Measurements from ENCODE around the gene COPS7B. TPM values are rescaled to one million over a fixed set of nuclear protein-coding genes. Genes with fewer than 3 reads are reported as not detected.

Gene COPS7B
- total RNA-seq, 2 experiments from 2014 or later: 47.1 to 50.6 TPM

DNA sequence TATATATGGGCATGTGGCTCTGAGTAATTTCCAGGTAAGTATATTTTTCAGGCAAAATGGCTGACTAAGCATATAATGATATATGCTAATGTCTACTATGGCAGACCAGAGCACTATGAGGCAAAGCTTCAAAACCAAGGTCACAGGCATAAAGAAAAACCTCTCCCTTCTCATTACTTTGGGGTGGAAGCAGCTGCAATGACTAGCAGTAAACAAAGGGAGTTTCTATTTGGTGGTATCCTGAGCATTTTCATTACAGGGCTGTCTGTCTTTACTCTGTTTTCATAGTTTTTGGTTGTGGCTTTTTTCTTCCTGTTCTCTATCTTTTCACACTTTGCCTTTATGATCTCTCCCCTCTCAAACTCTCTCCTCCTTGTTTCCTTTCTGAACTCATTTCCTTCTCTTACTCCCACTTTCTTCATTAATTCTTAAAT lies 20.7 kb upstream of the COPS7B start:
- peaks cover 17% of the 10 kb centered on the region for H3K4me1 Mint-ChIP-seq (ENCODE audit: low read depth)
- intact Hi-C loops (cut with micrococcal nuclease): no loop called here

DNA sequence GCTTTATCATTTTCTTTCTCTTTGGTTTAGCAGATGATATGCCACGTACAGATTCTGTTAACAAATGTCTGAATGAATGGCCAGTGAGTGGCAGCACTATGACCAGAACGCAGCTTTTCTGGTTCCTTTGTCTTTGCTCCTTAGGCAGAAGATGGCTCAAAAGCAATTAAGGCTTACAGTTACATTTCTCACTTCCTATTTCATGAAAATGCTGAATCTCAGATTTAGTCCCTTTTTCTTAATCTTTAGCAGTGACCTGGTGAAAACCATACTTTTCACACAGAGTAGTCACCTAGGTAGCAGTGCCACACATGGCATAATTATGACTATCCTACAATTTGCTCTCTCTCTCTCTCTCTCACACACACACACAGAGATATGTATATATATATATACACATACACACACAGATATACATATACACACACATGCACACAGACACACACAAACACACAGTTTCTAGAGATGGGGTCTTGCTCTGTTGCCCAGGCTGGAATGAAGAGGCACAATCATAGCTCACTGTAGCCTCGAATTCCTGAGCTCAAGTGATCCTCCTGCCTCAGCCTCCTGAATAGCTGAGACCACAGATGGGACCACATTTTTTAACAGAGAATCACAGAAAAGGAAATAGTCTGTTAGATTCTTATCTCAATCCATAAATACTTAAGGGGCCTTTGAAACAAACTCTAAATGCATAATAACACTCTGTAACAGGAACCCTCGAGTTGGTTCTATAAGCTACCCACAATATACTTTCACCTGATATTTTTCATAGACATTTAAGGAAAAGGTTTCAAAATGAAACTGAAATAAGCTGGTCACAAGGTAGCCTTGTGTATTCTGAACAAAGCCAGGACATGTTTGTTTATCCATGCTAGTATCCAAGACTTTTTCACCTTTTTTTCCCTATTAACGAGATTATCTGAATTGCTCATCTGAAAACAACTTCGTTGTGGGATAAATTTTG lies 16.8 kb upstream of the COPS7B start:
- Mint-ChIP-seq H3K27ac (no peak overlapping the region), H3K4me1 (ENCODE audit: low read depth) (peaks cover 17% of the 10 kb centered on the region), H3K4me3 (no peak overlapping the region), H3K36me3 (no peaks in the 10 kb centered on the region), H3K27me3 (no peaks in the 10 kb centered on the region), H3K9me3 (no peaks in the 10 kb centered on the region)
- intact Hi-C loops (cut with micrococcal nuclease): no loop called here
- ChIA-PET POLR2A (no interaction called here), CTCF (no interaction called here)
- no peak for DNase-seq

More for the DNA sequence above, 20.7 kb upstream of the COPS7B start:
- no peak for DNase-seq
- POLR2A ChIA-PET: no interaction called here
- Mint-ChIP-seq H3K9me3 (no peaks in the 10 kb centered on the region), H3K27me3 (no peaks in the 10 kb centered on the region), H3K36me3 (no peaks in the 10 kb centered on the region), H3K4me3 (no peak overlapping the region), H3K27ac (no peak overlapping the region)
- CTCF ChIA-PET: no interaction called here

DNA sequence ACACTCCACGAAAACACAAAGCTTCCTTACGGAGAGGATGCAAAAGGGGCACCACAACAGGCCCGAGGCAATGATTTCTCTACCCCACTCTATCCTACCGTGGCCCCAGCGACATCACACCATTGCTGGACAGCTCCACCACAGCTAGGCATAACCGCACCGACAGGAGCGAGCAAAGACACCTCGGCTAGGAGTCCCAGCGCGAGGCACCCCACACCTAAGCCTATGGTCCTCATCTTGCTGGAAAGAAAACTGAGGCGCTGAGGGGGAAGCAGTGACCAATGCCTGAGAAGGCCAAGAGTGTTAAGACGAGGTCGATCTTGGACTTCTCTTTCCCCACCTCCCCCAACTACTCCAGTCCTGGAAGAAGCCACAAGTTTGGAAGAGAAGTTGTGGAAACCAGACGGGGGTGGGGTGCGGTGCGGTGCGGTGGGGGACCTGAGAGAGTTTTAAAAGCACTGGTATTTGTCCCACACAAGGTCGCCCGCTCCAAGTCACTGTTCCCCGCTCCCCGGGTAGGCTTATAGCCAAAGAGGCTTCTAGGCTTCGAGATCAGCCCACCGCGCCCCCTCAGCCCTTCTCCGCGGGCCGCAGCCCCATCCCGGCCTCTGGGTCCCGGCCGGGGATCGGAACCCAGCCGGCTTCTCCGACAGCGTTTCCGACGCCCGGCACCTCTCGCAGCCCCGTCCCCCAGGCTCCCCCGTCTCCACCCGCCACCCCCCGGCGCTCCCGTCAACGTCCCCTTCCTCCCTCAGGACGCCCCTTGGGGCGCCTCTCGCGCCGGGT lies 5.9 kb upstream of the COPS7B start:
- intact Hi-C loops (cut with micrococcal nuclease): loop anchor here (5.0 to 10.0 kb wide), 3 partner anchors 103 to 774 kb away; partner anchors contain the start of genes EIF4E2 and TIGD1
- CTCF ChIA-PET: interaction anchor here (0.6 kb wide), 2 partner anchors 73 to 103 kb away, joined by 3 to 4 read pairs; no protein-coding TSS in a partner anchor
- no peaks in the 10 kb centered on the region for H3K27me3 Mint-ChIP-seq
- peaks cover 2% of the 10 kb centered on the region for H3K36me3 Mint-ChIP-seq
- peak; percentile 47 for DNase-seq
- no peaks in the 10 kb centered on the region for H3K9me3 Mint-ChIP-seq
- H3K4me3 Mint-ChIP-seq: peak overlapping the region; percentile 89
- POLR2A ChIA-PET: interaction anchor here (1.3 kb wide), 1 partner anchor 66 kb away, joined by 5 read pairs; no protein-coding TSS in a partner anchor
- no peak overlapping the region for H3K27ac Mint-ChIP-seq
- peaks cover 45% of the 10 kb centered on the region for H3K4me1 Mint-ChIP-seq (ENCODE audit: low read depth)

DNA sequence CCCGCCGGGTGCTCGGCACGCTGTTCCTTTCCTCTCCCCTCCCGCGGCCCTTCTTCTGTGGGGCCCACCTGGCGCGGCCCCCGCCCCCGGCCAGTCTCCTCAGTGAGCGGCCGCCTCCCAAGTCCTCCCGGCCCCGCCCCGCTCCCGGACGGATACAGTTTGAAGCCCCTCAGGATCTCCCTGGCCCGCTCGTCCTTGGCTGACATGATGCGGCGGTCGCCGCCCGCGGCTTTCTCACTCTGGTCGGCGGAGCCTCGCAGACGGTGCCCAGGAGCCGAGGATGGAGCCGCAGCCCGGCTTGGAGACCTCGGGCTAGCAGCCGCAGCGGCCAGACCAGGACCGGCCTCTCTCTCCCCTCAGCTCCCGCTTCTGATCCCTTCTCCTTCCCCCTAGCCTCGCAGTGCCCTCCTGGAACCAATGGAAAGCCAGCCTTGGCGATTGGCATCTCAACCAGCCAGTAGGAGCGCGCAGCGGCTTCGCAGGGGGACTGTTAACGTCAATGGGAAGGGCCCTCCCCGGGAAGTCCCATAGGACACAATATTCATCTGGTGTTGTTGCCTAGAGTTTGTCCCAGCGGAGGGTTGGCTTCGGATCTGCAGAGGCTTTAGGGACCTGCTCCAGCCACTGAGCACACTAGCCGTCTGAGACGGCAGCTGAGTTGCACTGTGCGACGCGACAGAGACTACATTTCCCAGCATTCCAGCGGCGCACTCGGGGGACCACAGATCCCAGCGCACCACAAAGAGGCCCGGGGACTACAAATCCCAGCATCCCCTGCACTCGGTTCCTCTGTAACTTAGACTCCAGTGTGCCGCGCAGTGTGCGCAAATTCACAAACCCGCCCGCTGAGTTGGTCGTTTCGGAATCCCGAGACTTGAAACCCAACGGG lies 5.1 kb upstream of the COPS7B start, which contains the start of gene PDE6D:
PDE6D (minus strand) TSS at position 374 of the 889 bp plus-strand sequence; CDS start at position 206, 168 bp downstream.
- peak; percentile 98 for DNase-seq
- H3K27me3 Mint-ChIP-seq: no peaks in the 10 kb centered on the region
- peak within 1 kb of the TSS; percentile 89 for H3K4me3 Mint-ChIP-seq
- intact Hi-C loops (cut with micrococcal nuclease): loop anchor here (1.0 to 10.0 kb wide), 7 partner anchors 69 to 774 kb away; partner anchors contain the start of genes EIF4E2, NCL, PTMA and TIGD1
- peaks cover 2% of the 10 kb centered on the region for H3K36me3 Mint-ChIP-seq
- ChIA-PET CTCF (interaction anchor here (0.6 to 1.0 kb wide), 2 partner anchors 74 to 104 kb away, joined by 3 read pairs; no protein-coding TSS in a partner anchor), POLR2A (interaction anchor here (0.6 to 1.3 kb wide), 3 partner anchors 32 to 1118 kb away, joined by 3 to 6 read pairs (median 5); no protein-coding TSS in a partner anchor)
- H3K9me3 Mint-ChIP-seq: no peaks in the 10 kb centered on the region
- peaks cover 52% of the 10 kb centered on the region for H3K4me1 Mint-ChIP-seq (ENCODE audit: low read depth)
- H3K27ac Mint-ChIP-seq: peak within 1 kb of the TSS; percentile 94

DNA sequence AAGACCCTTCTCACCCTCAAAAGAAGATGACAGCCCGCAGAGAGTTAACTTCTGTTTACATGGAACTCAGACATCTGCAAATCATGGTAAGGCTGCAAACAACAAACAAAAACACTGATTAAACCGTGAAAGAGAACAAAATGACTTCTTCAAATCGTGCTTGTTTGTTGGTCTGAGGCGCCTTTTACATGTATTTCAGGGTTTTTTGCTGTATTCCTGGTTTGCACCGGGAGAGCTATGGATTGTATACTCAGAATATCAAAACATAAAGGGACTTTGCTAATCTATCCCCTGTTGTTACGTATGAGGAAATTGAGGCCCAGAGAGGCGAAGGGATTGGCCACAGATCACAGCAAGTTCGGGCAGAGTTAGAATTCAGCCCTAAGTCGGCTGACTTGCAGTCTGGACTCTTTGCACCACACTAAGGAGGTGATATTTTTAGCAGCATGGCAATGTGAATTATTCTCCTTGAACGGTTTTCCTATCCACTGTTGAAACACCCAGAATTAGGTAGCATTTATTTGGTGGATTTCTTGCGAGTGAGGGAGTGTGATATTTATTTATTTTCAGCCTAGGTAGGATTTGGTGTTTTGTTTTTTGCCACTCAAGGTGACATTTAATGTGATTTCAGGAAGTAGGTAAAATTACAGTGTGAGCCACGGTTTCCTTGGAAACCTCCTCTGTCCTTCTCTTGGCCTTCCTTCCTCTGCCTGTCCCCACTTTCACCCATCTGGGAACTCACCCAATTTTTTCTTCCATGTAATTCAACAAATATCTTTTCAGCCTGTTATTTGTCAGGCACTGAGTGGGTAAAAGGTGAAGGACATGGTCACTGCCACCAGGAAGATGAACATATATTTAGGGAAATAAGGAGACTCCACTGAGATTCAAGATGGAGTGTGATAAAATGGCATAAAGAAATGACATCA lies 4.2 kb upstream of the COPS7B start:
- Mint-ChIP-seq H3K27me3 (no peaks in the 10 kb centered on the region), H3K36me3 (peaks cover 2% of the 10 kb centered on the region), H3K9me3 (no peaks in the 10 kb centered on the region), H3K27ac (peak overlapping the region; percentile 94), H3K4me3 (peak overlapping the region; percentile 89), H3K4me1 (ENCODE audit: low read depth) (peaks cover 56% of the 10 kb centered on the region)
- POLR2A ChIA-PET: interaction anchor here (0.6 to 1.3 kb wide), 3 partner anchors 68 to 1119 kb away, joined by 3 to 6 read pairs (median 5); no protein-coding TSS in a partner anchor
- DNase-seq: peak; percentile 37
- CTCF ChIA-PET: interaction anchor here (1.0 kb wide), 1 partner anchor 105 kb away, joined by 3 read pairs; no protein-coding TSS in a partner anchor
- intact Hi-C loops (cut with micrococcal nuclease): loop anchor here (1.0 to 10.0 kb wide), 7 partner anchors 70 to 773 kb away; partner anchors contain the start of genes EIF4E2, NCL, PTMA and TIGD1

DNA sequence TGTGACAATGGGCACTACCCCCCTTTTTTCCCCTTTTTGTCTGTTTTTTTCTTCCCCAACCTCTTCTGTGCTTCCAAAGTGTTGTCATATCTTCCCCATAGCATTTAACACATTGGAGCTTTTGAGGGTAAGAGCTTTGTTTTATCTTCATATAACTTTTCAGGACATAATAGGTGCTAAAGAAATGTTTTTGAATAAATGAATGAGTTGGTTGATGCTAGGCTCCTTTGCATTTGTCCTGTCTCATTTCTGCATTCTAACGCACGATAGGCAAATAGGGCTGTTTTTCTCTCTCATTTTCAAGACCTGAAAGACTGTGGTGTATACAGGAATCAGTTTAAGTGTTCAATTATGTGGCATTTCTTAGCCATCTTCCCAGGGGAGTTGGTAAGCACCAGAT lies 832 bp upstream of the COPS7B start:
- Mint-ChIP-seq H3K27me3 (no peaks in the 10 kb centered on the region), H3K36me3 (peaks cover 6% of the 10 kb centered on the region), H3K9me3 (no peaks in the 10 kb centered on the region), H3K27ac (peak overlapping the region; percentile 88), H3K4me3 (peak overlapping the region; percentile 79), H3K4me1 (ENCODE audit: low read depth) (peaks cover 67% of the 10 kb centered on the region)
- no peak for DNase-seq
- intact Hi-C loops (cut with micrococcal nuclease): loop anchor here (10.0 kb wide), 2 partner anchors 529 to 769 kb away; partner anchors contain the start of genes EIF4E2 and TIGD1
- ChIA-PET CTCF (interaction anchor here (1.1 to 3.2 kb wide), 7 partner anchors 10 to 530 kb away, joined by 3 to 18 read pairs (median 10); partner anchors contain the start of gene PTMA), POLR2A (interaction anchor here (1.0 kb wide), 1 partner anchor 72 kb away, joined by 3 read pairs; no protein-coding TSS in a partner anchor)

DNA sequence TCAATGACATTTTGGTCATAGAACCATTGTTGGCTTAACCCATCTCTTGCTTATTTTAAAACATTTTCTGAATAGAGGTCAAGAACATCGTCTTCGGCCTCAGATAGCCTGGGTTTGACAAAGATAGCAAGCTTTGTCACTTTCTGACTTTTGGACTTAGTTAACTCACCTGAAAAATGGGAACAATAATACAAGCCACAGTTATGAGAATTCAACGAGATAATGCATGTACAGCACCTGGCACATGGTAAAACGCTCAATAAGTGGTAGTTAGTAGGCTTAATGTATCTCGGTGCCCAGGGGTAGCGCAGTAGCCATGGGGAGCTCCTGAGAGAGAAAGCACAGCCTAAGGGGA lies 446 bp upstream of the COPS7B start:
- Mint-ChIP-seq H3K9me3 (no peaks in the 10 kb centered on the region), H3K27me3 (no peaks in the 10 kb centered on the region), H3K36me3 (peaks cover 6% of the 10 kb centered on the region), H3K4me3 (peak overlapping the region; percentile 79), H3K4me1 (ENCODE audit: low read depth) (peaks cover 67% of the 10 kb centered on the region), H3K27ac (peak overlapping the region; percentile 88)
- POLR2A ChIA-PET: interaction anchor here (0.9 to 1.0 kb wide), 3 partner anchors 72 to 321 kb away, joined by 3 read pairs; partner anchors contain the start of gene NCL
- DNase-seq: no peak
- intact Hi-C loops (cut with micrococcal nuclease): loop anchor here (10.0 kb wide), 2 partner anchors 529 to 769 kb away; partner anchors contain the start of genes EIF4E2 and TIGD1
- CTCF ChIA-PET: interaction anchor here (1.0 to 3.2 kb wide), 9 partner anchors 10 to 530 kb away, joined by 3 to 18 read pairs (median 9); partner anchors contain the start of gene PTMA

DNA sequence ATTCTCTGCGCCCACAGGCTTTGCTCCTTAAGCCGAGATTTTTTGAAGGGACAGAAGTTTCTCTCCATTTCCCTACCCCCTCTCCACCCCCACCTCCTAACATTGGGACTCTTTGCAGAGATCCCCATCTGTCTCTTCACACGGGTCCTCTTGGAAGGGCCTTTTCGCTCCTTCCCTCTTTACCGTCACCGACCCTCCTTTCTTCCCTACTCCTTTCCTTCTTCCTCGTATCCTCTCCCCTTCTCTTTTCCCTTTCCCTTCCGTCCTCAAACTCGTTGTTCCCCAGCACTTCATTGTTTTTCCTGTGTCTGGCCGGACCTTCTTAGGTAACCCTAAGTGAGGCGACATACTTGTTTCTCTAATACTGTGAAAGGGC lies 660 bp downstream of the COPS7B start:
- POLR2A ChIA-PET: interaction anchor here (0.9 kb wide), 2 partner anchors 173 to 322 kb away, joined by 3 read pairs; partner anchors contain the start of gene NCL
- Mint-ChIP-seq H3K36me3 (peaks cover 12% of the 10 kb centered on the region), H3K4me3 (peak overlapping the region; percentile 79), H3K9me3 (no peaks in the 10 kb centered on the region), H3K4me1 (ENCODE audit: low read depth) (peaks cover 66% of the 10 kb centered on the region), H3K27me3 (no peaks in the 10 kb centered on the region), H3K27ac (peak overlapping the region; percentile 88)
- DNase-seq: no peak
- CTCF ChIA-PET: interaction anchor here (1.0 to 2.4 kb wide), 5 partner anchors 11 to 173 kb away, joined by 3 to 13 read pairs (median 10); no protein-coding TSS in a partner anchor
- intact Hi-C loops (cut with micrococcal nuclease): loop anchor here (10.0 kb wide), 2 partner anchors 528 to 768 kb away; partner anchors contain the start of genes EIF4E2 and TIGD1

DNA sequence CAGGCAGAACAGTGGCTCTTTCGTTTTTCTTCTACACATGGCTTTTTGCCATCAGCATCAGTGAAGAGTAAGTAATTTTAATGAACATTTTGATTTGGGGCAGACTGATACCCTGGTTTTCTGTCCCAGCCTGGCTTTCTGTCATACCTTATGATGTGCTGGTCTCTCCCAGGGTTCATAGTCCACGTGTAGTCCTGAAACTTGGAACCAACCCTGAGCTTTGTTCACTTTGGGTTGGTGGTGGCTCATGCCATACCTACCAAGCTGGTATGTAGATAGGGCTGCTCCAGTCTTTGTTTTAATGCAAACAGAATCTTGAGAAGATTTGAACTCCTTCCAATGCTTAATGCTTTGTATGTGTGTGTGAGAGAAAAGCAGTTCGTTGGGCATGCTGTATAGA lies 4.9 kb downstream of the COPS7B start:
- Mint-ChIP-seq H3K4me3 (no peak overlapping the region), H3K4me1 (ENCODE audit: low read depth) (peaks cover 28% of the 10 kb centered on the region), H3K36me3 (peaks cover 28% of the 10 kb centered on the region), H3K27ac (no peak overlapping the region), H3K9me3 (no peaks in the 10 kb centered on the region), H3K27me3 (no peaks in the 10 kb centered on the region)
- CTCF ChIA-PET: interaction anchor here (1.0 kb wide), 1 partner anchor 10 kb away, joined by 4 read pairs; no protein-coding TSS in a partner anchor
- POLR2A ChIA-PET: no interaction called here
- DNase-seq: no peak
- intact Hi-C loops (cut with micrococcal nuclease): no loop called here

DNA sequence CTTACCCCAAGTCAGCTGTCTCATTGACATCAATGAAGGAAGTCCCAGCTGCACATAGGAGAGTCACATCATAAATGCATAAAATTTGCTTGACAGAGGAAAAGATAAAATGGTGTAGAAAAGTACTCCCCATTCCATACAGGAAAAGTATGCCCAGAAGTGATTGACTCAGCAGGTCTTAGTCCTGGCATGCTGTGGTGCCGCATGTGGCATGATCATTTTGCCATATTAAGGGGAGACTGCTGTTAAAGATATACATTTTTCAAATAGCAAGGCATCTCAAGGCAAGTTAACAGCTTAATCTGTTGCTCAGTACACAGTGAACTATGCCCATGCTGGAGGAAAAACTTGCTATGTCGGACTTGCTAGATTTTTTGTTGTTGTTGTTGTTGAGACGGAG lies 8.1 kb downstream of the COPS7B start:
- H3K27me3 Mint-ChIP-seq: no peaks in the 10 kb centered on the region
- CTCF ChIA-PET: interaction anchor here (0.9 kb wide), 1 partner anchor 80 kb away, joined by 3 read pairs; no protein-coding TSS in a partner anchor
- H3K4me1 Mint-ChIP-seq (ENCODE audit: low read depth): peaks cover 5% of the 10 kb centered on the region
- peaks cover 35% of the 10 kb centered on the region for H3K36me3 Mint-ChIP-seq
- intact Hi-C loops (cut with micrococcal nuclease): no loop called here
- no peaks in the 10 kb centered on the region for H3K9me3 Mint-ChIP-seq
- no peak overlapping the region for H3K27ac Mint-ChIP-seq
- DNase-seq: no peak
- POLR2A ChIA-PET: no interaction called here
- no peak overlapping the region for H3K4me3 Mint-ChIP-seq
